HG03280 (cell line): Measurements from ENCODE around the gene GSTP1.
"Not testable (repeated sequence)": the region's sequence is repeated elsewhere in the genome, so short reads cannot be mapped to it uniquely, and the experiment has no call there.

Experiments
- ATAC-seq: cut with Tn5 transposase; IDR thresholded peaks from one replicate; pipeline ENCODE4 v1.9.1; 2021; ENCODE audit warnings: mild to moderate bottlenecking, moderate library complexity; ENCODE audit not compliant: unreplicated experiment

GSTP1 gene

DNA sequence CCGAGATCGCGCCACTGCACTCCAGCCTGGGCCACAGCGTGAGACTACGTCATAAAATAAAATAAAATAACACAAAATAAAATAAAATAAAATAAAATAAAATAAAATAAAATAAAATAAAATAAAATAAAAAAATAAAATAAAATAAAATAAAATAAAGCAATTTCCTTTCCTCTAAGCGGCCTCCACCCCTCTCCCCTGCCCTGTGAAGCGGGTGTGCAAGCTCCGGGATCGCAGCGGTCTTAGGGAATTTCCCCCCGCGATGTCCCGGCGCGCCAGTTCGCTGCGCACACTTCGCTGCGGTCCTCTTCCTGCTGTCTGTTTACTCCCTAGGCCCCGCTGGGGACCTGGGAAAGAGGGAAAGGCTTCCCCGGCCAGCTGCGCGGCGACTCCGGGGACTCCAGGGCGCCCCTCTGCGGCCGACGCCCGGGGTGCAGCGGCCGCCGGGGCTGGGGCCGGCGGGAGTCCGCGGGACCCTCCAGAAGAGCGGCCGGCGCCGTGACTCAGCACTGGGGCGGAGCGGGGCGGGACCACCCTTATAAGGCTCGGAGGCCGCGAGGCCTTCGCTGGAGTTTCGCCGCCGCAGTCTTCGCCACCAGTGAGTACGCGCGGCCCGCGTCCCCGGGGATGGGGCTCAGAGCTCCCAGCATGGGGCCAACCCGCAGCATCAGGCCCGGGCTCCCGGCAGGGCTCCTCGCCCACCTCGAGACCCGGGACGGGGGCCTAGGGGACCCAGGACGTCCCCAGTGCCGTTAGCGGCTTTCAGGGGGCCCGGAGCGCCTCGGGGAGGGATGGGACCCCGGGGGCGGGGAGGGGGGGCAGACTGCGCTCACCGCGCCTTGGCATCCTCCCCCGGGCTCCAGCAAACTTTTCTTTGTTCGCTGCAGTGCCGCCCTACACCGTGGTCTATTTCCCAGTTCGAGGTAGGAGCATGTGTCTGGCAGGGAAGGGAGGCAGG is at the start of gene GSTP1:
TSS of gene GSTP1 (plus strand) at position 566 of the 958 bp plus-strand sequence. CDS start at position 598, 32 bp downstream.
- peak; percentile 55 for ATAC-seq

- ATAC-seq = no peak
These were observed 49.4 kb upstream of the GSTP1 start for GRCh38 chr11:67534070-67534679.

DNA sequence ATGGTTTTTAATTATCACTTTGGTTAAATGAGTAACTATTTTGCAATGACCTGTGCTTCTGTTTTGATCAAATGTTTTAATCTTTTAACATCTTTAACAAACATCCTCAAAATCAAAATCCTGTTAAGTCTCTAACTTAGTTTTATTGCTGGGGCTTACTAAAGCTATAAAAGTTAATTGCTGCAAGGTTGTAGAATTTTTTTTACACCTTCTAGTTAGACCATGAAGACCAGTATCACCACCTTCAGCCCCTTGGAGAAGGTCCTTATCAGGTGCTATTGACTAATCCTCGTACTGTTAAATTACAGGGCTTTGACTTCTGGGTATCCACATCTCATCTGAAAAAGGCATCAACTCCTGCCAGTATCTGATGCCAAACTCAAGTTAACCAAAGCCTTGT is 48.1 kb upstream of the GSTP1 start:
- no peak for ATAC-seq

DNA sequence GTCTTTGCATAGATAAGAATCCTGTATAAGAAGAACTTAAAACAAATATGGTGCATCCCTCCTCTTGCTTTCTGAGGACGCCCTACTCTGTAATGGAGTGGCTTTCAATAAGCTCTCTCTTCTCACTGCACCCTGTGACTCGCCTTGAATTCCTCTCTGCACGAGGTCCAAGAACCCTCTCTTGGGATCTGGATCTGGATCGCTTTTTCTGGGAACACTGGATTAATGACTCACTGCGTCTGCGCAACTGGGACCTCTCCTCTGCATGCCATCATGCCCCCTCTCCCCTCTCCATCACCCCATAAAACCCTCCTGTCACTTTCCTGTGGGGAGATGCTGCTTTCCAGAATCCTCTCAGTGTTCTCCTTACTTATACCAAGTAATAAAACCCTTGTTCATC is 45.3 kb upstream of the GSTP1 start:
- no peak for ATAC-seq

DNA sequence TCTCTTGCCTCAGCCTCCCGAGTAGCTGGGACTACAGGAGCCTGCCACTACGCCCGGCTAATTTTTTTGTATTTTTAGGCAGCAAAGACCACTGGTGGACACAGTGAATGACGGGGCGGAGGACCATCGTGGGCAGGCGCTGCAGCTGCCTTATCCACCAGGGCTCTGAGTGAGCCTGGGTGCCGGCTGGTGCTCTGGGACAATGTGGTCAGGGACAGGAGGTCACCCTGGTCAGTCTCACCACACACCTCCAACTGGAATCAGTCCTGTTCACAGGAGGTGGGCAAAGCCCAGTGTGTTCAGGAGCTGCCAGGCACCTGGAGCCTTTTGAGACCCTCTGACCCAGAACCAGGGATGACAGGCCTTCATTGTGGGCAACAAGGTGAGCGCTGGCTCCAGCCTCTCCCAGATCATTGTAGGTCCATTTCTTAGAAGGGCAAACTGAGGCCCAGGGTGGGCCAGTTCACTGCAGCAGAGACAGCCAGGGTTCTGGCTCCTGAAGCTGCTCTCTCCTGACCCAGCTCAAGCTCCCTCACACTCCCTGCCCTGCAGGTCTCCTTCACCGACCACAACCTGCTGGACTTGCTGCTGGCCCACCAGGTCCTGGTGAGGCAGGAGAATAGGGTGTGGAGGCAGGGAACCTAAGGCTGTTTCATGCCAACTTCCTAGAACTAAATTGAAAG is 44.6 kb upstream of the GSTP1 start:
- ATAC-seq = no peak

- ATAC-seq = no peak
These were observed 44.1 kb upstream of the GSTP1 start for GRCh38 chr11:67539550-67539949.

- no peak for ATAC-seq
These were observed 42.4 kb upstream of the GSTP1 start for GRCh38 chr11:67541198-67541597.

DNA sequence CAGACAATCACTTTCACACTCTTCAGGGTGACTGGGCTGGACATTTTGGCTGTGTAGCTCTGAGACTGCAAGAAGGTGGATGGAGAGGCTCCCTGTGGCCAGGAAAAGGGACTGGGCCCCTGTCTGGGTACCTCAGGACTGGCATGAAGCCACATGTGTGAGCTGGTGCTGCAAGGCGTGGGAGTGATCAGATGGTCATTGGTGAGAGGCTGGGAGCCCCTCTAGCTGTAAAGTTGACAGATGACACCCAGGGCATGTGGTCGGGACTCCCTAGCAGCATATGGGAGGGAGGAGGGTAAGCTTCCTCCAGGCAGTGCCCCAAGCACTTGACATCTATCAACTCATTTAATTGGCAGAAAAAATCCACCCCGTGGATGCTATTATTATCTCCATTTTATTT is 41.4 kb upstream of the GSTP1 start:
- no peak for ATAC-seq

- no peak for ATAC-seq
These were observed 40.6 kb upstream of the GSTP1 start for GRCh38 chr11:67542971-67543370.

DNA sequence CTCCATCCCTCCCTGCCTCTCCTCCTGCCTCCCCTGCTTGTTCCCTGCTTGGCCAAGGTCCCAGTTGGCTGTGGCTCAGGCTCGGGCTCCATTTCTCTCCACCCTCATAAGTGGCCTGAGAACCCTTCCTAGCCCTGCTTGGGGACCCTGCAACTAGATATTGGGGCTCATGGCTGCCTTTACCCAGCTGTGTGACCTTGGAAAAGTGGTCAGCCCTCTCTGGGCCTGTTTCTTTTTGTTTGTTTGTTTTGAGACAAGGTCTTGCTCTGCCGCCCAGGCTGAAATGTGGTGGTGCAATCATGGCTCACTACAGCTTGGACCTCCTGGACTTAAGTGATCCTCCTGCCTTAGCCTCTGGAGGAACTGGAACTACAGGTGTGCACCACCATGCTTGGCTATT is 40.0 kb upstream of the GSTP1 start:
- ATAC-seq = no peak

DNA sequence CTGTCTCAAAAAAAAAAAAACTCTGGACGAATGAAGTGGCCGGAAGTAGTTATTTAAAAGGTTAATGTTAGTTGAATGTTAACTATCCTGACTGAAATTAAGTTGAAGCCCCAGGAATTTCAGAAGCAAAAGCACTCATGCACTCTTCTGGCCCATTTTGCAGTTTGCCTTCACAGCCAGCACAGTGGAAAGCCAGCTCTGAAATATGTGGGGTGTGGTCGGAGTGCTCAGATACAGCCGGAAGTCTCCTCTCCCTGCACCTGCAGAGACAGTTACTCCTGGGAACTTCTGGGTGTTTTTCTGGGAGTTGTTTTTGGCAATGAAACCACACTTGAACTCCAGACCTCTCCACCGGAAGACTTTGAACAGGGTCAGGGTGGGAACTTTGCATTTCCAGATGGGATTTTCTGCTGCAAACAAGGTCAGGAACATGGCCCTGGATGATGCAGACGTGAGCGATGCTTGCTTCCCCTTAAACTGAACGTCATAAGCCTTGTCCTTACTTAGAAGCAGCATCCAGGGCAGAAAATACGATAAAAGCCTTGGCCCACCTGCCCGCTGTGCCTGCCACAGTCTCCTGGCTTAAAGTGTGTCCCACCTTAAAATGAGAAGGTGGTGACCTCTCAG is 38.9 kb upstream of the GSTP1 start:
- no peak for ATAC-seq

DNA sequence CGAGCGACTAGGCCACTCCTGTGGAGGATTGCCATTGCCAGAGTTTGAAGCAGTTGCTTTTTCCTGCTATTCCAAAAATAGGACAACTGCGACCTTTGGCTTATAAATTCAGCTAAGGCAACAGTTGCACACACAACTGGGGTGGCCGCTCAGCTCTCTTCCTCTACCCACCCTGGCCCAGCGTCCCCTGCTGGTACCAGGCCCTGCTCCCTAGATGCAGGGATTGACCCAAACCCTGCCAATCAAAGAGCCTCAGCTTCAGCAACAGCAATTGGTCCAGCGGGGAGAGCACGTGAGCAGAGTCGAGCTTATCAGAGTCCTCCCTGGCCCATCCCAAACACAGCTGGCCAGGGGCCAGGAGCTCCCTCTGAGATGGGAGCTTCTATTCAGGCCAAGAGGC is 38.3 kb upstream of the GSTP1 start:
- ATAC-seq = no peak

GRCh38 chr11:67548112-67548511 is 35.5 kb upstream of the GSTP1 start:
- not testable (repeated sequence) for ATAC-seq

DNA sequence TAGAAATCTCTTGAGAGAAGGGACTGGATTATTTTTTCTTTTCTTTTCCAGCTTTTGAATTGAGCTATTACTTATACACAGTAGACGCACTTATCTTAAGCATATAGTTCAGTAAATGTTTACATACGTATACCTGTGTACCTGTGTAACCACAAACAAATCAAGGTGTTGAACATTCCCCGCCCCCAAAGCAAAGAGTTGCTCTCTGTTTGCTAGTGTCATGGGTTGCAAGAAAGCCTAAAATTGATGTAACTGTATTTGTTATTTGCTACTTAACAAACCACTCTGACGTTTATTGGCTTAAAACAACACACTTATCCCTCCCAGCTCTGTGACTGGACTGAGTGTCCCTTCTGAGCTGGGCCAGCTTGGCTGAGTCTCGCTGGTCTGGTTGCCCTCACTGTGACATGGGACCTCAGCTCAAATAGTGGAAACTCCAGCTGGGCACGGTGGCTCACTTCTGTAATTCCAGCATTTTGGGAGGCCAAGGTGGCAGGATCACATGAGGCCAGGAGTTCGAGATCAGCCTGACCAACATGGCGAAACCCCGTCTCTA is 35.0 kb upstream of the GSTP1 start:
- ATAC-seq = no peak

DNA sequence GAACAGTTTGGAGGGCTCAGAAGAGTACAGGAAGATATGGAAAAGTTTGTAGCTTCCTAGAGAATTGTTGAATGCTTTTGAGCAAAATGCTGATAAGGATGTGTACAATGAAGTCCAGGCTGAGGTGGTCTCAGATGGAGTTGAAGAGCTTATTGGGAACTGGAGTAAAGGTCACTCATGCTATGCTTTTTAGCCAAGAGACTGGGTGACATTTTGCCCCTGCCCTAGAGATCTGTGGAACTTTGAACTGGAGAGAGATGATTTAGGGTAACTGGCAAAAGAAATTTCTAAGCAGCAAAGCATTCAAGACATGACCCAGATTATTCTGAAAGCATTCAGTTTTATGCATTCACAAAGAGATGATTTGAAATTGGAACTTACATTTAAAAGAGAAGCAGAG is 32.5 kb upstream of the GSTP1 start:
- ATAC-seq = no peak

DNA sequence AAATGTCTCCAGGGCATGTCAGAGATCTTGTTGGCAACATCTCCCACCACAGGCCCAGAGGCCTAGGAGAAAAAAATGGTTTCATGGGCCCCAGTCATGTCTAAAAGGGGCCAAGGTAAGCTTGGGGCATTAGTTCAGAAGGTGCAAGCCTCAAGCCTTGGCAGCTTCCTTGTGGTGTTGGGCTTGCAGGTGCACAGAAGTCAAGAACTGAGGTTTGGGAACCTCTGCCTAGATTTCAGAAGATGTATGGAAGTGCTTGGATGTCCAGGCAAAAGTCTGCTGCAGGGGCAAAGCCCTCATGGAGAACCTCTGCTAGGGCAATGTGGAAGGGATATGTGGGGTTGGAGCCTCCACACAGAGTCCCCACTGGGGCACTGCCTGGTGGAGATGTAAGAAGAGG is 31.9 kb upstream of the GSTP1 start:
- ATAC-seq = not testable (repeated sequence)

- no peak for ATAC-seq
These were observed 27.4 kb upstream of the GSTP1 start for GRCh38 chr11:67556244-67556643.

DNA sequence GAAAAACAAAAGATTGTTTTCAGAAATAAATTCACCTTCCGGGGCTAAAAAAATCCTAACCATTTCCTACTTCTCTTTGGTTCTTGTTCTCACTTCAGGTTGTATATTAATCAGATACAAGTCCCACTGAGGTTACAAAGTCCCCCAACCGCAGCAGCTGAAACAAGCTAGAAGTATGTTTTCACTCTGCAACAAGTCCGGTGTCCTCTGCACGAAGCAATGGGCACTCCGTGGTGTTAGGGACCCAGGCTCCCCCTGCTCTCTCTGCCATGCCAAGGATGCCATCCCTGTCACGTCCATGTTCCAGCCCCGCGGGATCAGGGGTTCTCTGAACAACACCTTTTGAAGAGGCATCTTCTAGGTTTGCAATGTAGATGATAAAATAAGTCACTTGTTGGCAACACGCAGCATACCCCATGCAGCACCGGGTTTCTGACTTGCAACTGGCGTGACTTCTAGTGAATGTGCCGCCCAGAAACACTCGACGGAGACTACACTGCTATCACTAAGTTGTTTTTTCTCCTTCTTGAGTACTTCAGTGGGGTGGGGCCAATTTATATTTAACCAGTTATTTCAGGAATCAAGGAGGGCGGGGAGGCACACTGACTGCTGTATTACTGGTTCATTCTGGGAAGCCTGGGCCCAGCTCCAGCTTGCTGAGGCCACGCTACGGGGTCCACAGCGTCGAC is 25.4 kb upstream of the GSTP1 start:
- no peak for ATAC-seq

DNA sequence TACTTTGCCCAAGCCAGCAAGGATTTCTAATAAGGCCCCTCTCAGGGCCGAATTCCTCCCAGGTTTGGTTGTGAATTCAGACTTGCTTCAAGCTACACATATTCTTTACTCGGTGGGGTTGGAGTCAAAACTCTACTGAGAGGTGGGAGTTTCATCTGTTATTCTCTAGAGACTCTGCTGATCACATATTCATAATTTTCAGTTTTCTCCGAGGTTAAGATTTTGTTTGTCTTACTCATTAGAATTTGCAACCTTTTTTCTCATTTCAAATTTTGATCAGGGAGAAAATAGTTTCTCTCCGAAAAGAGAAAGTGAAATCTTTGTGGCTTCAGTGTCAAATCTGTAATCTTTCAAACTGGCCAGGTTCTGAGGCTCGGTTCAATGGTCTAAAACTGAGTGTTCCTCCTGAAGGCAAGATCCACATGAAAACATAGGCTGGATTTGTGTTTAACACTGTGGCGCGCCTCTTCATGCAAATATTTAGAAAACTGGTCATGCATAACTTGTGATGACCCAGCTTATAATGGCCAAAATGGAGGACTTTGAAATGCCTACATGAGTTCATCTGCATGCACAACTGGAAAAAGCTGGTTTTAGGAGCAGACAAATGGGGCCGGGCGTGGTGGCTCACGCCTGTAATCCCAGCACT is 21.5 kb upstream of the GSTP1 start:
- no peak for ATAC-seq
